ENCODE measurements around the gene TBXAS1.

DNA sequence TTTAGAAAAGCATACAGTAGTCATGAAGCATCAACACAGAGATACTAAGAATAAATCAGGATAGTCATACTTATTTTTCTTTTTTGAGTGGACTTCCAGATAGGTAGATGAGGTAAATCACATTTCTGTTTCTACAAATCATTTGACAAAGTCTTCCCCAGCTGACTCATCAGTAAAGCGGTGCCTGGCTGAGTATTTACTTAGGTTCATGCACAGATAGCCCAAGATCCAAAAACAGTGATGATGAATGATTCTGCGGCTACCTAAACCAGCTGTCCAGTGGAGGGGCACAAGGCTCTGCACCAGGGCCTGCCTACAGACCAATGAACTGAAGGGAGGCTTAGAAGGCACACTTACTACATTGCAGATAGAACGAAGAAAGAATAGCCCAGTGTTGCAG lies 120.6 kb downstream of the TBXAS1 start:
- TF ChIP-seq POLR2A (IDR thresholded peaks at IDR 0.05; ENCODE audit: low read length) (no peak), GATA1 (IDR thresholded peaks at IDR 0.05; ENCODE audit: low read depth, low read length) (no peak)

Data from erythroblast (primary cell).